Fibroblast of skin of left biceps (primary cell): ENCODE results near the gene PPP1R12C.

ENCODE experiments used
- DNase-seq, 2 experiments: peaks; one replicate each; pipeline ENCODE4 v3.0.0-alpha.2; 2013; ENCODE audit warnings: low read depth in 2 of 2

The PPP1R12C gene

GRCh38 chr19:55146705-55147273 is 29.4 kb upstream of the PPP1R12C start:
- DNase-seq, result no peak

DNA sequence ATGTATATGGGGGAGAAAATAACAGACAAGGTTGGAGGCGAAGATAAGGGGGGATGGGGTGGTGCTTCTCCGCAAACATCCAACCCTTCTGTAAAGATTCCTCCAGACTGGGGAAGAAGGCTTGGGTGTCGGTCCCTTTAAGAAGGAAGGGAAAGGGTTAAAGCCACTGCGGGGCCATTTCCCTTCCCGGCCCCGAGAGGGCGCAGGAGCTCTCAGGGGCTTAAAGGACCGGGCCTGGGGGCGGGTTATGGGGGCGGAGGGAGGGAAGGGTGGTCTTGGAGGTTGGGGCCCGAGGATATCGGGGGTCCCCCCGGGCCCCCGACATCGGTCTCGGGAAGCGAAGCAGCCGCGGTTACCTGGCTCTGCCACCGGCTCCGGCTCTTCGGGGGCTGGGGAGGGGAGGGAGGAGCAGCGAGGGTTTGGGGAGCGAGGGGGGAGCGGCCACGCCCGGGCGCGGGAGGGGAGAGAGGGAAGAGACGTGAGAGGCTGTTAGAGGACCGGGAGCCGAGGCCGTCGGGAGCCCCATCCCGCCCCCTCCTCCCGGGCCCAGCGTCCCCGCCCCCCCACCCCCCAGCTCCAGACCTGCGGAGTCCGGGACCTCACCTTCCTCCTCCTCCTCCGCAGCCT is 28.8 kb upstream of the PPP1R12C start:
- no peak for DNase-seq

GRCh38 chr19:55145232-55145631 is 27.8 kb upstream of the PPP1R12C start:
- no peak for DNase-seq

DNA sequence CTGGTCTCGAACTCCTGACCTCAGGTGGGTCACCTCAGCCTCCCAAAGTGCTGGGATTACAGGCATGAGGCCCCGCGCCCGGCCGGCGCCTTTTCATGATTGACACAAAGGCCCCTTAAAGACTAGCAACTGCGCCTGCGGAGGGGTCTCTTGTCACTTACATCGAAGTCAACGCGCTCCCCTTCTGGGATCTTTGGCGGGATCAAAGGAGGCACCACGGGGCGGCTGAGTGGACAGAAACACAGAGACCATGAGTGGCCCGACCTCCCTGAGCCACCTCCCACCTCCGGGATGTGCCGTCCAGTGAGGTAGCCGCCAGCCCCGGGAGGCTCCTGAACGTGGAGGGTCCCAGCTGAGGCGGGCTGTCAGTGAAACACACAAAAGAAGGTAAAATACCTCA is 24.3 kb upstream of the PPP1R12C start:
- no peak for DNase-seq

DNA sequence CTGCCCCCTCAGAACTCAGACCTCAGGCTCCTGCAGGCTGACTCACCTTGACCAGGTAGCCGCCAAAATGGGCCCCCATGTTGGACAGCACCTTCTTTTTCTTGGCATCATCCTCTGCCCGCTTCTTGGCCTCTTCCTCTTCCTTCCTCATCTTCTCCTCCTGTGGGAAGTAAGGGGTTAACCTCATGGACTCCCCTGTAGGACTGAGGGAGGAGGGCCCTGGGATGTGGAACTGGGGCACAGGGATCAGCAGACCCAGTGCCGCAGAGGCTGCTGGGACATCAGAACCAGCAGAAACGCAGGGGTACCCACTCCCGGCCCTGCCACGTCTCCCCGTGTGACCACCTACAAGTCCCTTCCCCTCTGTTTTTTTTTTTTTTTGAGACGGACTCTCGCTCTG is 20.5 kb upstream of the PPP1R12C start:
- DNase-seq, result no peak

- no peak for DNase-seq
These were observed 19.1 kb upstream of the PPP1R12C start for GRCh38 chr19:55136399-55137102.

- DNase-seq, result no peak
These were observed 17.3 kb upstream of the PPP1R12C start for GRCh38 chr19:55134736-55135135.

DNA sequence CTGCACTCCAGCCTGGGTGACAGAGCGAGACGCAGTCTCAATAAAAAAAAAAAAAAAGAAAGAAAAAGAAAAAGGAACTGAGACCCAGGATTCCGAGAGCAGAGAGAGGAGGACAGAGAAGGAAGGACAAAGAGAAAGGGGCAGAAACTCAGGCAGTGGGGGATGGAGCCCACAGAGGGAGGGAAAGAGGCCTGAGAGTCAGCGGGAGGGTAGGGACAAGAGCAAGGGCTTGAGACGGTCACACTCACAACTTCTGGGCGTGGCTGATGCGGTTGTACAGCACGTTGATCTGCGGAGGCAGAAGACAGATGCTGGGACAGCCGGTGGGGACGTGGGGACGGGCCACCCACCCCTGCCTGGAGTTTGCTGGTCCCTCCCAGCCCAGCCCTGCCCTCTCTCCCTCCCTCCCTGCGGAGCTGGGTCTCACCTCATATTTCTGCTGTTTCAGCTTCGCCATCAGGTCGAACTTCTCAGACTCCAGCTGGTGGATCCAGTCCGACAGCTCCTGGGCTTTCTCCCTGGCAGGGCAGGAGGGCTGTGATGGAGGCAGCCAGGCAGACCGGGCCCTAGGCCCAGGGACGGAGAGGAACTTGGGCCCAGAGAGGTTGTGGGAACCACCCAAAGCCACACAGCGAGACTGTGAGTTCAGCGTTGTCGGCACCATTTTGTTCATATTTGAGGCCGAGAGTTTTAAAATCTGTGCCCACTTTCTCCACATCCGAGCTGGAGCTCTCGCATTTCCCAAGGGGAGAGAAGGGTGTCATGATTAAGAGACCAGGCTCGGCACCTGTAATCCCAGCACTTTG is 16.4 kb upstream of the PPP1R12C start:
- DNase-seq, result no peak

DNA sequence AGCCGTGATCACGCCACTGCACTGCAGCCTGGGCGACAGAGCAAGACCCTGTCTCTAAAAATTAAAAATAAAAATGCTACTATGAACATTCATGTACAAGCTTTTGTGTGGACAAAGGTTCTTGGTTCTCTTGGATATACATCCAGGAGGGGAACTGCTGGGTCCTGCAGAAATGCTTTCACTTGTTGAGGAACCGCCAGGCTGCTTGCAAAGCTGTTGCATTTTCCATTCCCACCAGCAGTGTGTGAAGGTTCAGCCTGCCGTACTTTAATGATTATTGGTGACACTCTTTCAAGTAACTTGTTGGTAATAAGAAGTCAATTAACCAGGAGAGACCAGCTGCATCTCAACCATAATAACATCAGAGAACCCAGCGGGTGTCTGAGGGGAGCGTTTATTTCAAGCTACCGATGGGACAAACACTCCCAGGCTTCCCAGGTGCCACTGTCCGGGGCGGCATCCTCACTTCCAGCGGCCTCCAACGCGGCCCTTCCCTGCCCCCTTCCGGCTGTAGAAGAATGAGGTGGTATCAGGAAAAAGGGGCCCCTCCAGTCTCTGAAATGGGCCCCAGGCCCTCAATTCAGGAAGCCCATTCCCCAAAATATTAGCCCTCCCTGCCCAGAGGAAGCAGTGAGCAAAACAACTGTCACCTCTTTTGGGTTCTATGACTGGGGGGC is 15.2 kb upstream of the PPP1R12C start:
- no peak for DNase-seq

- peak; percentile 58 to 64 for DNase-seq
These were observed 14.0 kb upstream of the PPP1R12C start for GRCh38 chr19:55131421-55131820.

DNA sequence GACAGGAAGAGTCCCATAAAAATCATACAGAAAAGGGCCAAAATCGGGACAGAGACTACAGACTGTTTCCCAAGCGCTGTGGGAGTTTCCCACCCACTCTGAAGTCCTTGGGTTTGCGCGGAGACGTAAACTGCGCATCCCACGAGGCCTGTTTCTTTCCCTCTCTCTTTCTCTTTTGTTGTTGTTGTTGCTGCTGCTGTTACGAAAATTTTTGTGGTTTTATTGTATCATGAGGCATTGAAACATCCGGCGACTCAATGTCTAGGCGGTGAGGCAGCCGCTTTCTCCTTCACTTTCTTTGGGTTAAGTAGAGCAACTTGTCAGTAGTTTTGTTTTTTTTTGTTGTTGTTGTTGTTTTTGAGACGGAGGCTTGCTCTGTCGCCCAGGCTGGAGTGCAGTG is 1.6 kb upstream of the PPP1R12C start:
- DNase-seq, result no peak

- DNase-seq, result no peak
These were observed 1.1 kb upstream of the PPP1R12C start for GRCh38 chr19:55118401-55118991.

GRCh38 chr19:55117663-55118391 is 390 bp upstream of the PPP1R12C start:
- DNase-seq, result peak; percentile 96 to 97

GRCh38 chr19:55116232-55116858 is 1.1 kb downstream of the PPP1R12C start:
- DNase-seq, result no peak

GRCh38 chr19:55115446-55116065 is 1.9 kb downstream of the PPP1R12C start:
- DNase-seq, result no peak

DNA sequence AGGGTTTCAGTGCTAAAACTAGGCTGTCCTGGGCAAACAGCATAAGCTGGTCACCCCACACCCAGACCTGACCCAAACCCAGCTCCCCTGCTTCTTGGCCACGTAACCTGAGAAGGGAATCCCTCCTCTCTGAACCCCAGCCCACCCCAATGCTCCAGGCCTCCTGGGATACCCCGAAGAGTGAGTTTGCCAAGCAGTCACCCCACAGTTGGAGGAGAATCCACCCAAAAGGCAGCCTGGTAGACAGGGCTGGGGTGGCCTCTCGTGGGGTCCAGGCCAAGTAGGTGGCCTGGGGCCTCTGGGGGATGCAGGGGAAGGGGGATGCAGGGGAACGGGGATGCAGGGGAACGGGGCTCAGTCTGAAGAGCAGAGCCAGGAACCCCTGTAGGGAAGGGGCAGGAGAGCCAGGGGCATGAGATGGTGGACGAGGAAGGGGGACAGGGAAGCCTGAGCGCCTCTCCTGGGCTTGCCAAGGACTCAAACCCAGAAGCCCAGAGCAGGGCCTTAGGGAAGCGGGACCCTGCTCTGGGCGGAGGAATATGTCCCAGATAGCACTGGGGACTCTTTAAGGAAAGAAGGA is 2.8 kb downstream of the PPP1R12C start:
- DNase-seq, result no peak

DNA sequence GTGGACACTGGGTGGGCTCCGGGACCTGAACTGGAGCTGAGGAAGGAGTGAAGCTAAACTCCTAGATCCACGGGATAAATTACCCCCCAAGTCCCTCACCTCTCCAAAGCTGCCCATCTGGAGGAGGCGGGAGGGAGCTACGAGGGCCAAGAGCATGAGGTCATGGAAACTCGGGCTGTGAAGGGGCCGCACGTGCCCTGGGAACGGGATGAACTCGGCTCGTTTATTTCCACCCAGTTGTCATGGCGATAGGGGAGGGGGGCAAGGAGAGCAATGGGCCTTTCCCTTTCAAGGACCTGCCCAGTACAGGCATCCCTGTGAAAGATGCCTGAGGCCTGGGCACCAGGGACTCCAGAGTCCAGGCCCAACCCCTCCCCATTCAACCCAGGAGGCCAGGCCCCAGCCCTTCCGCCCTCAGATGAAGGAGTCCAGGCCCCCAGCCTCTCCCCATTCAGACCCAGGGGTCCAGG is 3.8 kb downstream of the PPP1R12C start:
- DNase-seq, result peak; percentile 44 to 51

DNA sequence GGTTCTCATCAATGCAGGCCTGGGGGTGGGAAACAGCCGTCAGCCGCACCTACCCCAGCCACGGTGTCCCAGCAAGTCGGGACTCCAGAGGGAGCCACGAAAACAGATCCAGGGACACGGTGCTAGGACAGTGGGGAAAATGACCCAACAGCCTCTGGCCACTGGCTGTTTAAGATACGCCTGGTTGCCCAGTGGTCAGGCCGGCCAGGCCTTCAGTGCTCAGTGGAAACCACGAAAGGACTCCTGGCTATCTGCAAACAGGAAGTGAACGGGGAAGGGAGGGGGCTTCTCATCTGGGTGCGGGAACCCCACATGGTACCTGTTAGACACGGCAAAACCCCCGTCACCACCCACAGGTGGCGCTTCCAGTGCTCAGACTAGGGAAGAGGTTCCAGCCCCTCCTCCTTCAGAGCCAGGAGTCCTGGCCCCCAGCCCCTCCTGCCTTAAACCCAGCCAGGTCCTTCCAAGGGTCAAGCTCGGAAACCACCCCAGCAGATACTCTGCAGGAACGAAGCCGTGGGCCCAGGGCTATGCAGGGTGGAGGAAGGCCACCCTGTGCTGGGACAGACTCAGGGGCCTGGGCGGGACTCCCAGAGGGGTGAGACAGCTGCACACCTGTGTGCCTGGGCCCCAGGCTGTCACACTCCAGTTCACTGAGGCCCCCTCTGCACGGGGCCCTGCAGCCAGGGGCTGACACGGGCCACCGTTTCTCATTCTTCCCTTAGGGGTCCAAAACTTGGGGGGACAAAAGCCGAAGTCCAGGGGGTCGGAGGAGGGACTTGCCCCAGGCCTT is 4.5 kb downstream of the PPP1R12C start:
- DNase-seq, result no peak
